HuH-7 (cell line): ENCODE measurements around the gene SKIC8.

ENCODE experiments used
- DNase-seq: peaks from one replicate; pipeline ENCODE4 v3.0.0; 2011; ENCODE audit warnings: low spot score

Gene SKIC8

GRCh38 chr15:78291052-78291451 lies 8.4 kb downstream of the SKIC8 start:
- DNase-seq: no peak

- no peak for DNase-seq
Observed at GRCh38 chr15:78290222-78290621, 9.2 kb downstream of the SKIC8 start.

GRCh38 chr15:78284758-78285157 lies 14.7 kb downstream of the SKIC8 start:
- no peak for DNase-seq

GRCh38 chr15:78282324-78282723 lies 17.1 kb downstream of the SKIC8 start:
- no peak for DNase-seq

- DNase-seq: no peak
Observed at GRCh38 chr15:78280319-78281072, 18.9 kb downstream of the SKIC8 start.

GRCh38 chr15:78276064-78276943 lies 23.1 kb downstream of the SKIC8 start:
- no peak for DNase-seq

- DNase-seq: no peak
Observed at GRCh38 chr15:78274994-78275393, 24.4 kb downstream of the SKIC8 start.

- DNase-seq: no peak
Observed at GRCh38 chr15:78272776-78273175, 26.6 kb downstream of the SKIC8 start.

GRCh38 chr15:78272316-78272715 lies 27.1 kb downstream of the SKIC8 start:
- DNase-seq: no peak

GRCh38 chr15:78266806-78267205 lies 32.6 kb downstream of the SKIC8 start:
- DNase-seq: no peak

GRCh38 chr15:78266229-78266628 lies 33.2 kb downstream of the SKIC8 start:
- no peak for DNase-seq

- no peak for DNase-seq
Observed at GRCh38 chr15:78265752-78266224, 33.6 kb downstream of the SKIC8 start.

- no peak for DNase-seq
Observed at GRCh38 chr15:78265137-78265460, 34.3 kb downstream of the SKIC8 start.

GRCh38 chr15:78264304-78265136 lies 34.9 kb downstream of the SKIC8 start, which contains the start of gene DNAJA4:
Gene DNAJA4 (plus strand): TSS chr15:78264562. CDS start chr15:78264764, 202 bp downstream.
- no peak for DNase-seq

- DNase-seq: no peak
Observed at GRCh38 chr15:78263907-78264303, 35.5 kb downstream of the SKIC8 start.

- peak; percentile 33 for DNase-seq
Observed at GRCh38 chr15:78263351-78263781, 36.0 kb downstream of the SKIC8 start.

- no peak for DNase-seq
Observed at GRCh38 chr15:78261062-78261461, 38.3 kb downstream of the SKIC8 start.

GRCh38 chr15:78260489-78260888 lies 38.9 kb downstream of the SKIC8 start:
- DNase-seq: no peak

- DNase-seq: no peak
Observed at GRCh38 chr15:78259232-78259631, 40.2 kb downstream of the SKIC8 start.

GRCh38 chr15:78257681-78258080 lies 41.7 kb downstream of the SKIC8 start:
- no peak for DNase-seq

- DNase-seq: no peak
Observed at GRCh38 chr15:78256044-78256437, 43.4 kb downstream of the SKIC8 start.

GRCh38 chr15:78255421-78256043 lies 43.9 kb downstream of the SKIC8 start:
- DNase-seq: no peak
